Neural crest cell (in vitro differentiated cells): ENCODE measurements around the gene ATAD1. TPM values are rescaled to one million over a fixed set of nuclear protein-coding genes. Genes with fewer than 3 reads are reported as not detected.

Experiments
- DNase-seq: peaks from one replicate; pipeline ENCODE4 v3.0.0; 2021; ENCODE audit warnings: low read depth, mixed read lengths, low spot score
- H3K27ac Mint-ChIP-seq: one replicate; pipeline ENCODE4 v1.8.0; 2021; ENCODE audit warnings: mild to moderate bottlenecking, mixed read lengths; ENCODE audit not compliant: unreplicated experiment
- H3K27me3 Mint-ChIP-seq: 2 replicates; pipeline ENCODE4 v1.8.0; 2021; ENCODE audit warnings: low read depth, mild to moderate bottlenecking, mixed read lengths
- H3K36me3 Mint-ChIP-seq: 2 replicates; pipeline ENCODE4 v1.8.0; 2021; ENCODE audit warnings: low read depth, mild to moderate bottlenecking, mixed read lengths
- H3K4me1 Mint-ChIP-seq: 2 replicates; pipeline ENCODE4 v1.8.0; 2021; ENCODE audit warnings: mixed read lengths
- H3K4me3 Mint-ChIP-seq: one replicate; pipeline ENCODE4 v1.8.0; 2021; ENCODE audit warnings: mild to moderate bottlenecking, mixed read lengths
- H3K9me3 Mint-ChIP-seq: 2 replicates; pipeline ENCODE4 v1.8.0; 2021; ENCODE audit warnings: mixed read lengths
- total RNA-seq: library from RNA; stranded (reverse); gene quantifications from 2 replicates; pipeline ENCODE4 v1.2.1, GENCODE V29; 2021
- TF ChIP-seq, protein P1 (sequence below): fragments of 200-600 bp; sonication (generic); conservative IDR thresholded peaks from 2 replicates; pipeline ENCODE4 v1.5.0; 2021; ENCODE audit warnings: antibody characterized with exemption, mild to moderate bottlenecking

ATAD1 gene
- total RNA-seq, 1 donor from 2014 or later = 43.6 TPM

DNA sequence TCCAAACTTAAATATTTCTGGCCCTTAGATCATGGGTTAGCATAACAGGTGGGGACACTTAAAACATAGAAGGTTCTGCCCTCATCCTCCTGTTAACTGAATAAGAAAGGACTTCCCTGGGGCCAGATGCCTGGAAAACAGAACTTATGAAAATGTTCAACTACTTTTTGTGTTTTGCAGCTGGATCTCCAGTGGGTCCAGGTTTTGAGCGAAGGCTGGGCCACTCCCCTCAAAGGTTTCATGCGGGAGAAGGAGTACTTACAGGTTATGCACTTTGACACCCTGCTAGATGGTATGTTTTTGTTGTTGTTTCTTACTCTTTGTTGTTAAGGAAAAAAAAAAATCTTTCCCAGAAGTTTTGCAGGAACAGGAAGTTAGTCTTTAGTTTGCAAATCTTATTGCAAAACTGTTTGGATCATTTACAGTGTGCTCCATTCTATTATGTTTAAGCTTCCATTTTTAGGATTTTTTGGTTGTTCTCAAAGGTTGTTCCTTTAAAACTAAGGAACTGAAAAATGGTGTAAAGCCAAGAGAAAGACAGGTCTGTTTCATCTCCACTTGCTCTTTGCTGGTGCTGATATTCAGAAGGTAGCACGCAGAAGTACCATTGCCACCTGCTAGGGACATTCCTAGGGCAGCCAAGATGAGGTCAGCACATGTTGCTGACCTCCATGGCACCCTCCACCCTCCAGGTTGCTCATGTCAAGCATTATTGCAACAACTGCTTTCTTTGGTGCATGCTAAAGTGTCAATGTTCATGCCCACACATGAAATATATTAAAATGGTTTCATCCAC lies 102.3 kb downstream of the ATAD1 start:
- Mint-ChIP-seq H3K36me3 (no peaks in the 10 kb centered on the region), H3K9me3 (no peaks in the 10 kb centered on the region), H3K4me3 (no peak overlapping the region), H3K4me1 (no peaks in the 10 kb centered on the region), H3K27me3 (no peaks in the 10 kb centered on the region), H3K27ac (no peak overlapping the region)
- DNase-seq = no peak
- TF ChIP-seq, protein P1, sequence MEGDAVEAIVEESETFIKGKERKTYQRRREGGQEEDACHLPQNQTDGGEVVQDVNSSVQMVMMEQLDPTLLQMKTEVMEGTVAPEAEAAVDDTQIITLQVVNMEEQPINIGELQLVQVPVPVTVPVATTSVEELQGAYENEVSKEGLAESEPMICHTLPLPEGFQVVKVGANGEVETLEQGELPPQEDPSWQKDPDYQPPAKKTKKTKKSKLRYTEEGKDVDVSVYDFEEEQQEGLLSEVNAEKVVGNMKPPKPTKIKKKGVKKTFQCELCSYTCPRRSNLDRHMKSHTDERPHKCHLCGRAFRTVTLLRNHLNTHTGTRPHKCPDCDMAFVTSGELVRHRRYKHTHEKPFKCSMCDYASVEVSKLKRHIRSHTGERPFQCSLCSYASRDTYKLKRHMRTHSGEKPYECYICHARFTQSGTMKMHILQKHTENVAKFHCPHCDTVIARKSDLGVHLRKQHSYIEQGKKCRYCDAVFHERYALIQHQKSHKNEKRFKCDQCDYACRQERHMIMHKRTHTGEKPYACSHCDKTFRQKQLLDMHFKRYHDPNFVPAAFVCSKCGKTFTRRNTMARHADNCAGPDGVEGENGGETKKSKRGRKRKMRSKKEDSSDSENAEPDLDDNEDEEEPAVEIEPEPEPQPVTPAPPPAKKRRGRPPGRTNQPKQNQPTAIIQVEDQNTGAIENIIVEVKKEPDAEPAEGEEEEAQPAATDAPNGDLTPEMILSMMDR = no peak

DNA sequence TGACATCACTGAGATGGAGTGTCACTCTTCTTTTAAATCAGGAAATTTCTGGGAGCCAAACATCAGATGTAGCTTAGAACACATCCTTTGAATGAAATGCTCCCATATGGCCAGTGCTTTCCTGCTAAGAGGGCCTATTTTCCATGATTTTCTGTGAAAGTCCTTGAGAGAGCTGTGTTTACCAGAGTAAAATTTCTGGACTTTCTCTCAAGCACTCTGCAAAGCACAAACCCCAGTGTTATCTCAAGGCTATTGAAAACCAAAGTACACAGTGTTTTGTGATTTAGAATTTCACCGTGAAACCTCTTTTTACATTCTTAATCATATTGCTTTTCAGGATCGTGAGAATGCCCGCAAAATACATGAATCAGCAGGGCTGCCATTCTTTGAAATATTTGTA lies 104.3 kb downstream of the ATAD1 start:
- H3K4me3 Mint-ChIP-seq = no peak overlapping the region
- H3K36me3 Mint-ChIP-seq = no peaks in the 10 kb centered on the region
- H3K27ac Mint-ChIP-seq = no peak overlapping the region
- no peak for DNase-seq
- no peaks in the 10 kb centered on the region for H3K27me3 Mint-ChIP-seq
- H3K9me3 Mint-ChIP-seq = no peaks in the 10 kb centered on the region
- TF ChIP-seq, protein P1 = no peak
- no peaks in the 10 kb centered on the region for H3K4me1 Mint-ChIP-seq

DNA sequence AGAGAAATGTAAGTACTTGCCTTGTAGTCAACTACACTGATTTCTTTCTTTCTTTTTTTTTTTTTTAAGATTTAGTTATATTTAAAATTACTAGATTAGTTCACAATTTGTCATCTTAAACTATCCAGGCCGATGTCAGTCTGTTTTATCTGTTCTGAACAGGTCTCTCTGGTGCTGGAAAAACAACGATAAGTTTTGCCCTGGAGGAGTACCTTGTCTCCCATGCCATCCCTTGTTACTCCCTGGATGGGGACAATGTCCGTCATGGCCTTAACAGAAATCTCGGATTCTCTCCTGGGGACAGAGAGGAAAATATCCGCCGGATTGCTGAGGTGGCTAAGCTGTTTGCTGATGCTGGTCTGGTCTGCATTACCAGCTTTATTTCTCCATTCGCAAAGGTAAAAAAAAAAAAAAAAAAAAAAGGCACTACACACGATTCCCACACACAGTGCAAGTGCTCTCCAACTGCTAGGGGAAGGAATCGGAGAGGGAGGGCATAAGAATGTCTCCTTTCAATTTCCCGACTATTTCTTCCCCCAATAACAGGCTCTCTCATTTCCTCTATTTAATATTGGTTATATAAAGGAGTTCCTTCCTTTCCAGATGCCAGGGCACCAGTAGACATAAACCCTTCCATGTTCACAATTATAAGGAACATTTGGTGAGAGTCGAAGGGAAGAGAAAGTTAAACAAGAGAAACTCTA lies 105.0 kb downstream of the ATAD1 start:
- Mint-ChIP-seq H3K27ac (no peak overlapping the region), H3K4me3 (no peak overlapping the region), H3K36me3 (no peaks in the 10 kb centered on the region), H3K4me1 (no peaks in the 10 kb centered on the region), H3K27me3 (no peaks in the 10 kb centered on the region), H3K9me3 (no peaks in the 10 kb centered on the region)
- DNase-seq = no peak
- TF ChIP-seq, protein P1 = no peak

DNA sequence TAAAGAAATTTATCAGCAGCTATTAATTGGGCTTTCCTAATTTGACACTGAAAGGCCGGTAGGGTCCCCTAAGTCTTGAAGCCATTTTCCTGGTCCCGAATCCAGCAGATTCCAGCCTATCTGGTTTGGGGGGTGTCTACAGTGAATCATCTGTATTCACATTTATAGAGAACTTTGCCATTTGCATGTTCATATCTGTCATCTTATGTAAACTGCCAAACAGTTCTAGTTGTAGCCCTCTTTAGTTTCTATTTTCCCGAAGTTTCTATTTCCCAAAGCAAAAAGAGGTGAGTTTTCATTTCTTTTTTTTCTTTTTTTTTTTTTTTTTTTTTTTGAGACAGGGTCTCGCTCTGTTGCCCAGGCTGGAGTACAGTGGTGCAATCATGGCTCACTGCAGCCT lies 110.8 kb downstream of the ATAD1 start:
- TF ChIP-seq, protein P1 = no peak
- no peak overlapping the region for H3K4me3 Mint-ChIP-seq
- no peaks in the 10 kb centered on the region for H3K27me3 Mint-ChIP-seq
- no peaks in the 10 kb centered on the region for H3K4me1 Mint-ChIP-seq
- no peaks in the 10 kb centered on the region for H3K36me3 Mint-ChIP-seq
- no peaks in the 10 kb centered on the region for H3K9me3 Mint-ChIP-seq
- H3K27ac Mint-ChIP-seq = no peak overlapping the region
- no peak for DNase-seq

DNA sequence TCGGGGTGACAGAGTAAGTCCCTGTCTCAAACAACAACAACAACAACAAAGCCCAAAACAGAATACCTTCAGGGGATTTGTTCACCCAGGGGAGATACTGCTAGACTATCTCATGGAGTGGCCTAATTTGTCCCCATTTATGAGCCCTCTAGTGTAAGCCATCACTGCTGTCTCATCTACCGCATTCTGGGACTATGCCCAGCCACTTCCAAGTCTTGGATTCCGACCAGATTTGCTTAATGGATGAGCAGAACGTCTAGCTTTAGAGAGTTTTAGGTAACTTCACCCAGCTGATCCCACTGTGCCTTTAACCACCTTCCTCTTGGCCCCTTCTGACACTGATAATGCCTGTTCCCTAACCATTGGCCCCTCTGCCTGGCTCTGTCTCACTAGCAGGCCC lies 111.3 kb downstream of the ATAD1 start:
- Mint-ChIP-seq H3K9me3 (no peaks in the 10 kb centered on the region), H3K4me3 (no peak overlapping the region), H3K27ac (no peak overlapping the region), H3K36me3 (no peaks in the 10 kb centered on the region), H3K27me3 (no peaks in the 10 kb centered on the region), H3K4me1 (no peaks in the 10 kb centered on the region)
- no peak for DNase-seq
- TF ChIP-seq, protein P1 = no peak
